ENCODE measurements around the gene NME7.

NME7 gene

GRCh38 chr1:169316556-169316955, 51.0 kb downstream of the NME7 start:
- no peaks in the 10 kb centered on the region for H3K4me1 ChIP-seq (ENCODE audit: control insufficient read depth, insufficient read depth, low read length)
- H3K27me3 ChIP-seq (ENCODE audit: control insufficient read depth, insufficient read depth, low read length): no peaks in the 10 kb centered on the region
- no peak overlapping the region for H3K27ac ChIP-seq (ENCODE audit: low read depth, low read length)
- no peaks in the 10 kb centered on the region for H3K36me3 ChIP-seq (ENCODE audit: control insufficient read depth, insufficient read depth, low read length)
- H3K4me3 ChIP-seq (ENCODE audit: low read length): no peak overlapping the region
- H3K9ac ChIP-seq (ENCODE audit: low read length): no peak overlapping the region

- H3K9ac ChIP-seq (ENCODE audit: low read length): no peak overlapping the region
- no peak overlapping the region for H3K27ac ChIP-seq (ENCODE audit: low read depth, low read length)
- no peaks in the 10 kb centered on the region for H3K27me3 ChIP-seq (ENCODE audit: control insufficient read depth, insufficient read depth, low read length)
- H3K4me1 ChIP-seq (ENCODE audit: control insufficient read depth, insufficient read depth, low read length): no peaks in the 10 kb centered on the region
- no peaks in the 10 kb centered on the region for H3K36me3 ChIP-seq (ENCODE audit: control insufficient read depth, insufficient read depth, low read length)
- no peak overlapping the region for H3K4me3 ChIP-seq (ENCODE audit: low read length)
These were observed 55.3 kb downstream of the NME7 start for GRCh38 chr1:169312084-169312954.

GRCh38 chr1:169309178-169310166, 58.1 kb downstream of the NME7 start:
- H3K27ac ChIP-seq (ENCODE audit: low read depth, low read length): no peak overlapping the region
- H3K4me3 ChIP-seq (ENCODE audit: low read length): no peak overlapping the region
- no peaks in the 10 kb centered on the region for H3K36me3 ChIP-seq (ENCODE audit: control insufficient read depth, insufficient read depth, low read length)
- no peaks in the 10 kb centered on the region for H3K27me3 ChIP-seq (ENCODE audit: control insufficient read depth, insufficient read depth, low read length)
- no peaks in the 10 kb centered on the region for H3K4me1 ChIP-seq (ENCODE audit: control insufficient read depth, insufficient read depth, low read length)
- H3K9ac ChIP-seq (ENCODE audit: low read length): no peak overlapping the region

- no peak overlapping the region for H3K9ac ChIP-seq (ENCODE audit: low read length)
- no peak overlapping the region for H3K27ac ChIP-seq (ENCODE audit: low read depth, low read length)
- H3K4me1 ChIP-seq (ENCODE audit: control insufficient read depth, insufficient read depth, low read length): no peaks in the 10 kb centered on the region
- H3K36me3 ChIP-seq (ENCODE audit: control insufficient read depth, insufficient read depth, low read length): no peaks in the 10 kb centered on the region
- H3K27me3 ChIP-seq (ENCODE audit: control insufficient read depth, insufficient read depth, low read length): no peaks in the 10 kb centered on the region
- H3K4me3 ChIP-seq (ENCODE audit: low read length): no peak overlapping the region
These were observed 59.1 kb downstream of the NME7 start for GRCh38 chr1:169308313-169309039.

GRCh38 chr1:169307176-169307575, 60.4 kb downstream of the NME7 start:
- H3K4me3 ChIP-seq (ENCODE audit: low read length): no peak overlapping the region
- no peaks in the 10 kb centered on the region for H3K36me3 ChIP-seq (ENCODE audit: control insufficient read depth, insufficient read depth, low read length)
- H3K9ac ChIP-seq (ENCODE audit: low read length): no peak overlapping the region
- no peaks in the 10 kb centered on the region for H3K27me3 ChIP-seq (ENCODE audit: control insufficient read depth, insufficient read depth, low read length)
- H3K27ac ChIP-seq (ENCODE audit: low read depth, low read length): no peak overlapping the region
- H3K4me1 ChIP-seq (ENCODE audit: control insufficient read depth, insufficient read depth, low read length): no peaks in the 10 kb centered on the region

GRCh38 chr1:169305948-169306347, 61.6 kb downstream of the NME7 start:
- H3K27me3 ChIP-seq (ENCODE audit: control insufficient read depth, insufficient read depth, low read length): no peaks in the 10 kb centered on the region
- H3K36me3 ChIP-seq (ENCODE audit: control insufficient read depth, insufficient read depth, low read length): no peaks in the 10 kb centered on the region
- no peak overlapping the region for H3K9ac ChIP-seq (ENCODE audit: low read length)
- no peak overlapping the region for H3K27ac ChIP-seq (ENCODE audit: low read depth, low read length)
- H3K4me1 ChIP-seq (ENCODE audit: control insufficient read depth, insufficient read depth, low read length): no peaks in the 10 kb centered on the region
- H3K4me3 ChIP-seq (ENCODE audit: low read length): no peak overlapping the region

- Histone ChIP-seq H3K4me1 (ENCODE audit: control insufficient read depth, insufficient read depth, low read length) (no peaks in the 10 kb centered on the region), H3K9ac (ENCODE audit: low read length) (no peak overlapping the region), H3K27me3 (ENCODE audit: control insufficient read depth, insufficient read depth, low read length) (no peaks in the 10 kb centered on the region), H3K27ac (ENCODE audit: low read depth, low read length) (no peak overlapping the region), H3K36me3 (ENCODE audit: control insufficient read depth, insufficient read depth, low read length) (no peaks in the 10 kb centered on the region), H3K4me3 (ENCODE audit: low read length) (no peak overlapping the region)
These were observed 62.2 kb downstream of the NME7 start for GRCh38 chr1:169305356-169305755.

GRCh38 chr1:169300854-169301253, 66.7 kb downstream of the NME7 start:
- no peak overlapping the region for H3K4me3 ChIP-seq (ENCODE audit: low read length)
- no peak overlapping the region for H3K9ac ChIP-seq (ENCODE audit: low read length)
- no peaks in the 10 kb centered on the region for H3K27me3 ChIP-seq (ENCODE audit: control insufficient read depth, insufficient read depth, low read length)
- no peak overlapping the region for H3K27ac ChIP-seq (ENCODE audit: low read depth, low read length)
- H3K4me1 ChIP-seq (ENCODE audit: control insufficient read depth, insufficient read depth, low read length): no peaks in the 10 kb centered on the region
- H3K36me3 ChIP-seq (ENCODE audit: control insufficient read depth, insufficient read depth, low read length): no peaks in the 10 kb centered on the region

GRCh38 chr1:169298441-169298840, 69.2 kb downstream of the NME7 start:
- no peak overlapping the region for H3K4me3 ChIP-seq (ENCODE audit: low read length)
- no peaks in the 10 kb centered on the region for H3K27me3 ChIP-seq (ENCODE audit: control insufficient read depth, insufficient read depth, low read length)
- H3K27ac ChIP-seq (ENCODE audit: low read depth, low read length): no peak overlapping the region
- H3K4me1 ChIP-seq (ENCODE audit: control insufficient read depth, insufficient read depth, low read length): no peaks in the 10 kb centered on the region
- H3K36me3 ChIP-seq (ENCODE audit: control insufficient read depth, insufficient read depth, low read length): no peaks in the 10 kb centered on the region
- no peak overlapping the region for H3K9ac ChIP-seq (ENCODE audit: low read length)

- Histone ChIP-seq H3K27me3 (ENCODE audit: control insufficient read depth, insufficient read depth, low read length) (no peaks in the 10 kb centered on the region), H3K27ac (ENCODE audit: low read depth, low read length) (no peak overlapping the region), H3K4me3 (ENCODE audit: low read length) (no peak overlapping the region), H3K36me3 (ENCODE audit: control insufficient read depth, insufficient read depth, low read length) (no peaks in the 10 kb centered on the region), H3K4me1 (ENCODE audit: control insufficient read depth, insufficient read depth, low read length) (no peaks in the 10 kb centered on the region), H3K9ac (ENCODE audit: low read length) (no peak overlapping the region)
These were observed 71.8 kb downstream of the NME7 start for GRCh38 chr1:169295846-169296245.

GRCh38 chr1:169295425-169295824, 72.2 kb downstream of the NME7 start:
- Histone ChIP-seq H3K9ac (ENCODE audit: low read length) (no peak overlapping the region), H3K4me1 (ENCODE audit: control insufficient read depth, insufficient read depth, low read length) (no peaks in the 10 kb centered on the region), H3K4me3 (ENCODE audit: low read length) (no peak overlapping the region), H3K27me3 (ENCODE audit: control insufficient read depth, insufficient read depth, low read length) (no peaks in the 10 kb centered on the region), H3K36me3 (ENCODE audit: control insufficient read depth, insufficient read depth, low read length) (no peaks in the 10 kb centered on the region), H3K27ac (ENCODE audit: low read depth, low read length) (no peak overlapping the region)

- Histone ChIP-seq H3K27me3 (ENCODE audit: control insufficient read depth, insufficient read depth, low read length) (no peaks in the 10 kb centered on the region), H3K4me3 (ENCODE audit: low read length) (no peak overlapping the region), H3K9ac (ENCODE audit: low read length) (no peak overlapping the region), H3K27ac (ENCODE audit: low read depth, low read length) (no peak overlapping the region), H3K36me3 (ENCODE audit: control insufficient read depth, insufficient read depth, low read length) (no peaks in the 10 kb centered on the region), H3K4me1 (ENCODE audit: control insufficient read depth, insufficient read depth, low read length) (no peaks in the 10 kb centered on the region)
These were observed 78.6 kb downstream of the NME7 start for GRCh38 chr1:169289016-169289415.

Measured in rectal smooth muscle tissue (tissue), 1 donor.